Adrenal gland (tissue), 12 donors: ENCODE results near the gene UBQLN4. TPM values are rescaled to one million over a fixed set of nuclear protein-coding genes. Genes with fewer than 3 reads are reported as not detected.
"Not testable (repeated sequence)": the region's sequence is repeated elsewhere in the genome, so short reads cannot be mapped to it uniquely, and the experiment has no call there.

ENCODE experiments used
- DNase-seq, 7 donors: peaks; one replicate each; pipeline ENCODE4 v3.0.0-alpha.2; 2019 to 2020
- H3K27ac ChIP-seq, 5 donors: fragments of 200-600 bp; sonication (generic) in 4 of 5; 1 replicate in 3 of 5; 2 replicates in 2 of 5; pipeline versions ENCODE4 v1.5.1 to v1.8.0; 2016 to 2020; ENCODE audit warnings: mild to moderate bottlenecking in 1 of 5
- H3K27me3 ChIP-seq: fragments of 200-600 bp; 2 replicates; pipeline ENCODE4 v1.8.0; 2021
- H3K36me3 ChIP-seq, 2 donors: fragments of 200-600 bp; replicated peaks in 1 of 2; 1 replicate in 1 of 2; 2 replicates in 1 of 2; pipeline versions ENCODE4 v1.5.1 to v1.8.0; 2018 to 2022
- H3K4me1 ChIP-seq, 2 donors: fragments of 200-600 bp; replicated peaks in 1 of 2; 1 replicate in 1 of 2; 2 replicates in 1 of 2; pipeline versions ENCODE4 v1.5.1 to v1.8.0; 2018 to 2021
- H3K4me3 ChIP-seq, 4 donors: fragments of 200-600 bp; sonication (generic) in 3 of 4; one replicate each; pipeline ENCODE4 v1.5.1; 2016 to 2018
- H3K9me3 ChIP-seq, 3 donors: fragments of 200-600 bp; sonication (generic) in 1 of 3; replicated peaks in 1 of 3; 1 replicate in 2 of 3; 2 replicates in 1 of 3; pipeline versions ENCODE4 v1.5.1 to v1.8.0; 2016 to 2021
- CTCF ChIP-seq, 6 experiments: fragments of 450-650 bp in 4 of 6; fragments of 200-600 bp in 2 of 6; sonication (generic) in 1 of 6; IDR thresholded peaks; 1 replicate in 5 of 6; 2 replicates in 1 of 6; pipeline versions ENCODE4 v1.5.1 to v1.8.0; 2016 to 2021; ENCODE audit warnings: antibody characterized with exemption in 6 of 6, mild to moderate bottlenecking in 2 of 6, moderate library complexity in 1 of 6
- POLR2A ChIP-seq, 2 donors: fragments of 450-650 bp; IDR thresholded peaks; one replicate each; pipeline ENCODE4 v1.6.1; 2017; ENCODE audit warnings: antibody characterized with exemption in 2 of 2, mild to moderate bottlenecking in 2 of 2, moderate library complexity in 1 of 2
- WGBS, 4 donors: extraction: QIAGEN DNeasy Blood & Tissue Kit in 2 of 4; methylation state at CpG; one replicate each; pipeline versions ENCODE4 v1.1.5 to v1.1.7; 2013 to 2017; 5-methylcytosine and 5-hydroxymethylcytosine counted together
- intact Hi-C, 2 donors: fragments of 100-400 bp; cut with DNase I; formaldehyde crosslinking; loops; one replicate each; pipeline versions ENCODE4 v1.14.1 to v1.15.0; 2022 to 2023
- polyA plus RNA-seq, 3 donors: library from polyadenylated mRNA; stranded (reverse); fragments of 200-250 nt in 2 of 3; fragments of 350-450 nt in 1 of 3; fragmentation: Illumina TruSeq in 1 of 3; extraction: RNeasy Lipid Tissue Mini Kit (QIAGEN cat#74804) in 1 of 3; gene quantifications; one replicate each; pipeline ENCODE4 v1.2.3, GENCODE V29; 2013 to 2014
- total RNA-seq, 9 donors: library from RNA; depleted of rRNA in 4 of 9; stranded (reverse); fragments of >200 nt in 4 of 9; fragments of 120-200 nt in 1 of 9; fragmentation: NEBNext Ultra II Directional in 1 of 9; extraction: Animal tissue kit (Norgen Biotek cat#: 25700) in 1 of 9; gene quantifications; one replicate each; pipeline versions ENCODE4 v1.1.0 to v1.2.4, GENCODE V29; 2013 to 2023
- donor health status: healthy with polysubstance abuse.
- donor health status: Bipolar disorder and iron deficiency.
- donor health status: DM: yes; HTN: yes; CAD: no.
- donor health status: DM: no; HTN: no; CAD: no.
- donor health status: DM: no; HTN: no; CAD: no.
- donor health status: DM: yes; HTN: yes; CAD: no.

UBQLN4 gene
- total and polyA plus RNA-seq, 12 donors = 9.5 to 34.6 (median 23.3) TPM

DNA sequence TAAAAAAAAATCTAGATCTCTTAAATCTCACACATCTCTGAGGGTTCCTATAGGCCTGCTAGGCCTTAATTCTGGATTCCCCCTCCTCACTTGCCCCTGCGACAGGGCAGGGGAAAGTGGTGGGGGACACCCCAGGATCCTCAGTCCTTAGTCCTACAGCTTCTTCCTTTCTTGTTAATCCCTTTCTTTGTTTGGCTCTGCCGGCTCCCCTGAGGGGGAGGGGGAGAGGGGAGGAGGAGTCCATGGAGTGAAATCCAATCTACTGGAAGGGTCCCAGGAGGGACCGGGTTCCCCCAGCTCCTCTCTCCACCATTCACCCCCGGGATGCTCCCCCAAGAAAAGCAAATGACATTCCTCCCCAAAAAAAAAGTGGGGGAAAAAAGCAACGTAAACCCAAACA is 20.1 kb upstream of the UBQLN4 start:
- H3K4me1 ChIP-seq = no peaks in the 10 kb centered on the region
- TF ChIP-seq CTCF (IDR thresholded peaks at IDR 0.05) (no peak), POLR2A (IDR thresholded peaks at IDR 0.05) (no peak)
- WGBS, 4 donors = 64 to 74% (median 69%) methylated on average over 5 of the region's 5 CpGs
- H3K27ac ChIP-seq = no peak overlapping the region
- intact Hi-C loops = no loop called here
- DNase-seq = no peak
- no peaks in the 10 kb centered on the region for H3K9me3 ChIP-seq
- no peak overlapping the region for H3K4me3 ChIP-seq
- no peaks in the 10 kb centered on the region for H3K36me3 ChIP-seq
- no peaks in the 10 kb centered on the region for H3K27me3 ChIP-seq

DNA sequence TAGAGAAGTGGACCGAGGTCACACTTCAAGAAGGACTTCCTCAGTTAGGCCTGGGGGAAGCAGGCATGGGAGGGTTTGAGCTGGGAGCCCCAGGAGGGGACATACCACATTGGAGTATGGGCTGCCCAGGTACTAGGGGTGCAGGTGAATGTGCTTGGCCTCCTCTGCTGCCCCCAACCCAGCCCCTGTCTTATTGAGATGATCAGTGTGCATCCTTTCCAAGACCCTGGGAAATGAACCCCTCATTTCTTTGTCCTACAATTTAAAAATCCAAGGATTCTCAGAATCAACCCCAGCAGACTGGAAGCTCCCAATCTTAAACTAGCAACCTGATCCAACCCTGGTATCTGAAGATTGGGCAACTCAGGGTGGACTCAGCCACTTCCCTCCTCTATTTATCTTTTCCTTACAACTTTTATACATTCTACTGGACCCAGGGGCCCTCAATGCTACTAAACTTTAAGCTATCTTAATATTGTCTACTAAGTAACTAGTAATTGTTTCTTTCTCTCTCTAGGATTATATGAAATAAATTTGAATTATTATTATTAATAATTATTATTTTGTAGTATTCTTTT is 19.6 kb upstream of the UBQLN4 start:
- intact Hi-C loops = no loop called here
- WGBS, 4 donors = 0 to 50% (median 17%) methylated on average over 1 of the region's 1 CpG

DNA sequence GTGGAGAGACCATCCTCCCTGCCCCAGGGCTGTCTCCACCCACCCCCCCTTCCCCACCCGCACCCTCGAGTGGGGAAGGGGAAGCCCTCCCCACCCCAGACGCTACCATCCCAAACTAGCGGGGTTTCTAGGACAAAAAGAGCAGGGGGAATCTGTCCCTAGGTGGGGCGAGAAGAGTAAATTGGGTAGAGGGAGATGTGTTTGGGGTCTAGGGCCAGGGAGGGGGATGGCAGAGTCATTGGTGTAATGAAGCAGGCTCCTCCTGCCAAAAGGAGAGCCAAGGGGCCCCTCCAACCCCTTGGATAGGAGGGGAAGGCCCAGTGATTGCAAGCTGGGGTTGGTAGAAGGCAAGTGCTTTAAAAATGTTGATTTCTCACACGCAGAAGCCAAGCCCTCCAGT is 18.7 kb upstream of the UBQLN4 start:
- no peak for DNase-seq

More for the DNA sequence above, 19.6 kb upstream of the UBQLN4 start:
- Histone ChIP-seq H3K9me3 (no peaks in the 10 kb centered on the region), H3K27me3 (no peaks in the 10 kb centered on the region), H3K36me3 (no peaks in the 10 kb centered on the region), H3K4me3 (no peak overlapping the region), H3K27ac (no peak overlapping the region), H3K4me1 (no peaks in the 10 kb centered on the region)
- TF ChIP-seq POLR2A (IDR thresholded peaks at IDR 0.05) = no peak
- no peak for TF ChIP-seq CTCF (IDR thresholded peaks at IDR 0.05)
- no peak for DNase-seq

DNA sequence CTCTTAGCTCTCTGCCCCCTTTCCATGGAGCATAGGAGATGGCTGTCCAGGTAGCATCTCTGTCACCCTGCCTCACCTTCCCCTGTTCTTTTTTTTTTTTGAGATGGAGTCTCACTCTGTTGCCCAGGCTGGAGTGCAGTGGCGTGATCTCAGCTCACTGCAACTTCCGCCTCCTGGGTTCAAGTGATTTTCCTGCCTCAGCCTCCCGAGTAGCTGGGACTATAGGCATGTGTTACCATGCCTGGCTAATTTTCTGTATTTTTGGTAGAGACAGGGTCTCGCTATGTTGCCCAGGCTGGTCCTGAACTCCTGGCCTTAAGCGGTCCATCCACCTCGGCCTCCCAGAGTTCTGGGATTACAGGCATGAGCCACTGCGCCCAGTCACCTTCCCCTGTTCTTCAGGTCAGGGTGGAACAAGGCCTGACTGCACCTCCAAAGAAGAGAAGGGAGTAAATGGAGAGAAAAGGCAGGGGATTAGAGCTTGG is 17.8 kb upstream of the UBQLN4 start:
- H3K4me3 ChIP-seq, H3K4me1 ChIP-seq, H3K9me3 ChIP-seq, DNase-seq, H3K36me3 ChIP-seq, H3K27ac ChIP-seq, H3K27me3 ChIP-seq, intact Hi-C loops: not testable (repeated sequence)
- 83 to 89% (median 86%) methylated on average over 6 to 7 of the region's 7 CpGs for WGBS, 4 donors

More for the DNA sequence above, 18.7 kb upstream of the UBQLN4 start:
- intact Hi-C loops = no loop called here
- Histone ChIP-seq H3K27me3 (no peaks in the 10 kb centered on the region), H3K4me3 (no peak overlapping the region), H3K36me3 (no peaks in the 10 kb centered on the region), H3K9me3 (no peaks in the 10 kb centered on the region), H3K27ac (no peak overlapping the region), H3K4me1 (no peaks in the 10 kb centered on the region)
- no peak for TF ChIP-seq POLR2A (IDR thresholded peaks at IDR 0.05)
- TF ChIP-seq CTCF (IDR thresholded peaks at IDR 0.05) = no peak
- 68 to 80% (median 75%) methylated on average over 5 to 6 of the region's 6 CpGs for WGBS, 4 donors

- no peaks in the 10 kb centered on the region for H3K27me3 ChIP-seq
- no peak overlapping the region for H3K27ac ChIP-seq
- intact Hi-C loops = no loop called here
- no peaks in the 10 kb centered on the region for H3K9me3 ChIP-seq
- WGBS, 4 donors = 61 to 73% (median 67%) methylated on average over 4 of the region's 4 CpGs
- H3K36me3 ChIP-seq = no peaks in the 10 kb centered on the region
- H3K4me1 ChIP-seq = no peaks in the 10 kb centered on the region
- no peak for DNase-seq
- no peak for TF ChIP-seq CTCF (IDR thresholded peaks at IDR 0.05)
- no peak for TF ChIP-seq POLR2A (IDR thresholded peaks at IDR 0.05)
- H3K4me3 ChIP-seq = no peak overlapping the region
These were observed 16.9 kb upstream of the UBQLN4 start for GRCh38 chr1:156070548-156070947.
